Loucy (cell line): ENCODE data around the gene TSPO.

Experiments
- EZH2phosphoT487 ChIP-seq: fragments of 200-600 bp; IDR thresholded peaks from 2 replicates; pipeline ENCODE4 v1.6.1; 2018; ENCODE audit warnings: antibody characterized with exemption, mild to moderate bottlenecking, moderate library complexity, borderline replicate concordance
- TF ChIP-seq, protein P1 (sequence below): fragments of 200-600 bp; sonication (generic); conservative IDR thresholded peaks from 2 replicates; pipeline ENCODE4 v1.5.1; 2014; ENCODE audit warnings: mild to moderate bottlenecking, antibody characterized with exemption, low read length

DNA sequence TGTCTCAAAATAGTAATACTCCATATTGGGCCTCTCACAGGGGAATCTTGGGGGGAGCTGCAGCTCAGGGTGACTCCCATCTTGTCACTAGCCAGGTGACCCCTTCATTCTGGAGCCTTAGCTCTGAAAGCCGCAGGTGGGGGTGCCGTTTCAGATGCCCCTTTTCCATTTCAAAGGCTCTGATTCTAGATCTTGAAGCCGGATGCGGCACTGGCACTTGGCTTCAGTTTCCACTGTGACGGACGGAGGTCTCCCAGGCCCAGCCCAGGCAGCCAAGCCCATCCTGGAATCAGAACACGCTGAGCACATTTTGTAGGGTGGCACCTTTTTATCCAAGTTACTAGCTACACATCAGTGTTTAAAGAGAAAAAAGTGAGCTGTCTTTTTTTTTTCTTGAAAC lies 34.4 kb upstream of the TSPO start:
- TF ChIP-seq, protein P1, sequence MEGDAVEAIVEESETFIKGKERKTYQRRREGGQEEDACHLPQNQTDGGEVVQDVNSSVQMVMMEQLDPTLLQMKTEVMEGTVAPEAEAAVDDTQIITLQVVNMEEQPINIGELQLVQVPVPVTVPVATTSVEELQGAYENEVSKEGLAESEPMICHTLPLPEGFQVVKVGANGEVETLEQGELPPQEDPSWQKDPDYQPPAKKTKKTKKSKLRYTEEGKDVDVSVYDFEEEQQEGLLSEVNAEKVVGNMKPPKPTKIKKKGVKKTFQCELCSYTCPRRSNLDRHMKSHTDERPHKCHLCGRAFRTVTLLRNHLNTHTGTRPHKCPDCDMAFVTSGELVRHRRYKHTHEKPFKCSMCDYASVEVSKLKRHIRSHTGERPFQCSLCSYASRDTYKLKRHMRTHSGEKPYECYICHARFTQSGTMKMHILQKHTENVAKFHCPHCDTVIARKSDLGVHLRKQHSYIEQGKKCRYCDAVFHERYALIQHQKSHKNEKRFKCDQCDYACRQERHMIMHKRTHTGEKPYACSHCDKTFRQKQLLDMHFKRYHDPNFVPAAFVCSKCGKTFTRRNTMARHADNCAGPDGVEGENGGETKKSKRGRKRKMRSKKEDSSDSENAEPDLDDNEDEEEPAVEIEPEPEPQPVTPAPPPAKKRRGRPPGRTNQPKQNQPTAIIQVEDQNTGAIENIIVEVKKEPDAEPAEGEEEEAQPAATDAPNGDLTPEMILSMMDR = no peak
- no peak for TF ChIP-seq EZH2phosphoT487
